Activated T-cell treated with anti-CD3 and anti-CD28 coated beads, Interleukin-2, amount 50 U/mL, for 48 hours (primary cell): Measurements from ENCODE around the gene RAB3IL1.
"Not testable (repeated sequence)": the region's sequence is repeated elsewhere in the genome, so short reads cannot be mapped to it uniquely, and the experiment has no call there.

Experiments
- DNase-seq, 2 experiments: peaks; one replicate each; pipeline ENCODE4 v3.0.0-alpha.2; 2020

Gene RAB3IL1, protein sequence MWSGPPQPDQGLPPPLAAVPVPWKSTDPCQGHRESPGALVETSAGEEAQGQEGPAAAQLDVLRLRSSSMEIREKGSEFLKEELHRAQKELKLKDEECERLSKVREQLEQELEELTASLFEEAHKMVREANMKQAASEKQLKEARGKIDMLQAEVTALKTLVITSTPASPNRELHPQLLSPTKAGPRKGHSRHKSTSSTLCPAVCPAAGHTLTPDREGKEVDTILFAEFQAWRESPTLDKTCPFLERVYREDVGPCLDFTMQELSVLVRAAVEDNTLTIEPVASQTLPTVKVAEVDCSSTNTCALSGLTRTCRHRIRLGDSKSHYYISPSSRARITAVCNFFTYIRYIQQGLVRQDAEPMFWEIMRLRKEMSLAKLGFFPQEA

DNA sequence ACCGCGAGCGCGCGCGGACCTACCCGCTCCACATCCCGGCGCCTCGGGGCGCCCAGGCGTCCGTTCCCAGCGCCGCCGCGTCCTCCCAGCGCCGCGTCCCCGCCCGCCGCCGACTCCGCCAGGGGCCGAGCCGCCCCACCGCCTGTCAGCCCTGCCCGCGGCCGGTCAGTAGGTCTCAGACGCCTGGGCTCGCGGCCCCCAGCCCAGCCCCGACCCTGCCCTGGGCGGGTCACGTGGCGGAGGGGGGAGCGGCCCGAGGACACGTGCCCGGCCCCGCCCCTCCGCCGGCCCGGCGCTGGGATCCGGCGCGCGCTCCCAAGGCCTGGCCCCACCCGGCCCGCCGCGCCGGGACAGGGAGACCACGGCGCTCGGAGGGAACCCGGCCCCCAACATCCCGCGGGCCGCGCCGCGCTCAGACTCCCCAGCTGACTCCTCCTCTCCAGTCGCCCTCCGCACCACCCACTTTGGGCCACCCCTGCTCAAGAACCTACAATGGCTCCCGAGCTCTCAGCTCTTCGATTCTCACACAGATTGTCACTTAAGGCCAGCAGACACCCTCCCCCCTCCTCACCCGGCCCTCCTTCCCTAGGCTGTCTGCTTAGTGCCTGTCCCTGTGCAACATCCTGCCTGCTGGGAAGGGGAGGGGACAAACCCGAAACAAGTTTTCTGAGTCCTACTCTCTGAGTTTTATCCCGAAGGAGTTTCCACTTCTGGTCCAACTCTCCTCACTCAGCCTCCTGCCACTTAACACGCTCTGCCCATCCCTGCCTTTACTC, at the start of gene RAB3IL1:
RAB3IL1 (minus strand) TSS at position 233 of the 776 bp plus-strand sequence; CDS start at position 34, 199 bp downstream.
- peak; percentile 22 to 29 for DNase-seq

DNA sequence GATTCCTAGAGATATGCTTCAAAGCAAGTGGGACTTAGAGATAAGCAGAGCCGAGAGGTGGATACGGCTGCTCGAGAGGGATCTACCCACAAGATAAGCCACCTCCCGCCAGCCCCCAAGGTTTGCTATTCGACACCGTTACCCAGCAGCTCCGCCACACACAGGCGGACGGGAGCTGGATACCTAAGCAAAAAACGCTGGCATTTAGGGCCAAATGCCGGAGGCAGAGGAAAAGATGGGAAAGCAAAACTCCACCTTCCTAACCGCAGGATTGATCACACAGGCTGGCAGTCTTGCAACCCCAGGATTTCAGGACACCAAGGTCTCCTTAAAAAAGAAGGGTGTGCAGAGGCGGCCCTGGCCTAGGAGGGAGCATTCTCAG, 49.4 kb upstream of the RAB3IL1 start:
- peak; percentile 48 to 55 for DNase-seq

DNA sequence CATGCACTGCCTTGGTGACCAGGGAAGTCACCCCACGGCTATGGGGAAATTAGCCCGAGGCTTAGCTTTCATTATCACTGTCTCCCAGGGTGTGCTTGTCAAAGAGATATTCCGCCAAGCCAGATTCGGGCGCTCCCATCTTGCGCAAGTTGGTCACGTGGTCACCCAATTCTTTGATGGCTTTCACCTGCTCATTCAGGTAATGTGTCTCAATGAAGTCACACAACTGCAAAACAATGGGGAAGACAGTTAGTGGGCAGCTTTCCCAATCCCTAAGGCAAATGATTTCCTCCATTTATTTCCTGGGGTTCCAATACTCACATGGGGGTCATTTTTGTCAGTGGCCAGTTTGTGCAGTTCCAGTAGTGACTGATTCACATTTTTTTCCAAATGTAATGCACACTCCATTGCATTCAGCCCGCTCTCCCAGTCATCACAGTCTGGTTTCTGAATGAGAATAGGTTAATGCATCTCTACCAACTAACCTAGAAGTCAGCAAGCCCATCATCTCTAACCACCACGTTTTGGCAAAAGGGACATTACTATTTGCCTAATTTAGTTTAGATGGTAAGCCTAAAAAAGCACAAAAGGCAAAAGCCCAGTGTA, 47.4 kb upstream of the RAB3IL1 start:
- not testable (repeated sequence) for DNase-seq

DNA sequence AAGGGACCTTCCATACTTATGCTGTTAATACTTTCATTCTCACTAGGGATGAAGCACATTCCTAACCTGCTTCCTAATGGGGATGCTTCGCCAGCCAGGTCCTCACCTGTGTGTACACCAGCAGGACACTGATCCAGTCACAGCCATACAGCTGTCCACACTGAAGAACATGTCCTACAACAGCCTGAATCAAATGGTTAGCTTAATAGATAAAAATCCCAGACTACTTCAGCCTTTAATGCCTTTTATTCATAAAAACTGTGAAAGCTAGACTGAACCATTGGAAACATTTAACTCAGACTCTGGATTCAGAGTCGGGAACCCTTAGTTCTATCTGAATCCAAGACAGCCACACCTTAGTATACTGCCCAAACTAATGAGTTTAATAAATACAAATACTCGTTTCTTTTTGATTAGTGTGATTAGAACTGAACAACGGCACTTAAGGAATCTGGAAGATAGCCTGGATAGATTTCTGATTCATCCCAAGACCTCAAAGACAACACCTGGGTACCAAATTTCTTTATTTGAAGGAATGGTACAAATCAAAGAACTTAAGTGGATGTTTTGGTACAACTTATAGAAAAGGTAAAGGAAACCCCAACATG, 46.8 kb upstream of the RAB3IL1 start:
- DNase-seq: no peak

DNA sequence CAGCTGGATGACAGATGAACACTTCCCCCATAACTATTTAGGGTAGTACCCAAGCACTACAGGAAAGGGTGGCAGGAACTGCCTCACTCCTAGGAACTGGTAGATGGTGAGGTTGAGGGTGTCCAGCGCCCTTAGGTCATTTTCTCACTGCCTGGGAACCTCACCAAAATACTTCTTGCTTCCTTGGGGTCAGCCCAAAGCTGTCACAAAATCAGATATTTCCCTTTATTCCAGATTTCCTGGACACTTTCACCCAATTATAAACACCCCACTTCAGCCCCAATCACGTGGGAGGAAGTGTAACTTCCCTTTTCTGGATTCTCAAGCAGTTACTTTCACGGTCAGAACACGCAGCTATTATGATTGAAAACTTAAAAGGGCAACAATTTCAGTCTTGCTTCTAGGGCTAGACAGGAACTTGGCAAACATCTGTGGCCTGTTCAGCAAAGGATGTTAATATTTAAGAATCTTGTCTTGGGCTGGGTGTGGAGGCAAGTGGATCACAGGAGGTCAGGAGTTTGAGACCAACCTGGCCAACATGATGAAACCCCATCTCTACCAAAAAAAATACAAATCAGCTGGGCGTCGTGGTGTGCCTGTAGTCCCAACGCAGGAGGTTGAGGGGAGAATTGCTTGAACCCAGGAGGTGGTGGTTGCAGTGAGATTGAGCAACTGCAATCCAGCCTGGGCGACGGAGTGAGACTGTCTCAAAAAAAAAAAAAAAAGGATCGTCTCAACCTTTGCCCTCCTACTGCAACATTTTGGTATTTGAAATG, 46.1 kb upstream of the RAB3IL1 start:
- DNase-seq: peak in 1 of 2 experiments; percentile 19

DNA sequence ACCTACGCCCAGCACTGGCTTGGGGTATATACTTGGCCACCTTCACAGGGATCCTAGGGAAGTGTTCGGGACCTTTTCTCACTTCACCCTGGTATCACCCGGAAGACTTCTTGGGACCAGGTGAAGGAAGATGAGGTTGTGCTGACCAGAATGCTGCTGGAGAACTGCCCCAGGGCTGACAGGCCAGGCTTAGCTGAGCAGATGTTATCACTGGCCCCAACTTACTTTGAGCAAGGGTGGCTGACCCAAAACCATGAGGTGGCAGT, 45.6 kb upstream of the RAB3IL1 start:
- peak in 1 of 2 experiments; percentile 28 for DNase-seq

DNA sequence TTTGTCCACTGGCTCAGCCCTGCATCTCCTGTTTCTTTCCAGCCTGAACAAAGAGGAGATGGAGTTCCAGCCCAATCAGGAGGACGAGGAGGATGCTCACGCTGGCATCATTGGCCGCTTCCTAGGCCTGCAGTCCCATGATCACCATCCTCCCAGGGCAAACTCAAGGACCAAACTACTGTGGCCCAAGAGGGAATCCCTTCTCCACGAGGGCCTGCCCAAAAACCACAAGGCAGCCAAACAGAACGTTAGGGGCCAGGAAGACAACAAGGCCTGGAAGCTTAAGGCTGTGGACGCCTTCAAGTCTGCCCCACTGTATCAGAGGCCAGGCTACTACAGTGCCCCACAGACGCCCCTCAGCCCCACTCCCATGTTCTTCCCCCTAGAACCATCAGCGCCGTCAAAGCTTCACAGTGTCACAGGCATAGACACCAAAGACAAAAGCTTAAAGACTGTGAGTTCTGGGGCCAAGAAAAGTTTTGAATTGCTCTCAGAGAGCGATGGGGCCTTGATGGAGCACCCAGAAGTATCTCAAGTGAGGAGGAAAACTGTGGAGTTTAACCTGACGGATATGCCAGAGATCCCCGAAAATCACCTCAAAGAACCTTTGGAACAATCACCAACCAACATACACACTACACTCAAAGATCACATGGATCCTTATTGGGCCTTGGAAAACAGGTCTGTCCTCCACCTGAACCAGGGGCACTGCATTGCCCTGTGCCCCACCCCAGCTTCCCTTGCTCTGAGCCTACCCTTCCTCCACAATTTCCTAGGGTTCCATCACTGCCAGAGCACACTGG, 45.0 kb upstream of the RAB3IL1 start:
- peak in 1 of 2 experiments; percentile 12 for DNase-seq

DNA sequence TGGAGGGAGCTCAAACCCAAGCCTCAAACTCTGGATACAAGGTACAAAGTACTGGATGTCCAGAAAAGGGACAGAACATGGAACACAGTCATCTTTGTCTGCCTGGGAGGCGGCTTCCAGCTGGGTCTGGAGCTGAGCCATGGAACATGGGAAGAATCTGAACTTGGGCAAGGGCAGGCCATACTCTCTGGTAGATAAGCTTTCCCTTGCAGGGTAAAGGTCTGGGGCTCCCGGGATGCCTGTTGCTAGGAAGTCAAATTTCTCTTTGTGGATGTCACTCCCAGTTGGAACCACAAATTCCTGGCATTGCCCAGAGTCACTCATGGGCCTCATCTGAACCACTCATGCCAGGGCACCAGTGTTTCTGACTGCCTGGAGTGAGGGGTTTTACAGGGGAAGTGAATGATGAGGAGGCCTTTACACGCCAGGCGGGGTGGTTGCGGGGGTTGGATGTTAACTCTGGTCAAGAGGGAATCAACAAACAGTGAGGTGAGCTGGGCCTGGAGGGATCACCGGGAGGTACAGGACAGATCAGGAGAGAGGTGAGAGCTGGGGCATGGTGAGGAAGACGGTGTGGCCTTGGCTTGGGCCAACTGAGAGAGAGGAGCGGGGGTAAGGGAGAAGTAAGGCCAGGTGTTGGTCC, 44.3 kb upstream of the RAB3IL1 start:
- peak in 1 of 2 experiments; percentile 15 for DNase-seq

DNA sequence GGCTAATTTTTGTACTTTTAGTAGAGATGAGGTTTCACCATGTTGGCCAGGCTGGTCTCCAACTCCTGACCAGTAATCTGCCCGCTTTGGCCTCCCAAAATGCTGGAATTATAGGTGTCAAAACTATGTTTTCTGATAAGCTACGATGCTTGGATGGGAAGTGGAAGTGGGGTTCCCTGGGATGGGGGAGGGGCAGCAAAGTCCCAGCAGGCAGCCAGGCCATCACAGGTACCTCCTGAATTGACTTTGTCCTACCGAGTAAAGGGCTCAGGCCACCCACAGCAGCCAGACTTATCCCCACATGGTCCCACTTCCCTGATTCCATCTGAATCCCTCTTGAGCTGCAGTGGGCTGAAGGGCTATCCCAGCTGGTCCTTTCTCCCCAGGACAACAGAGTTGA, 43.2 kb upstream of the RAB3IL1 start:
- peak in 1 of 2 experiments; percentile 9 for DNase-seq

DNA sequence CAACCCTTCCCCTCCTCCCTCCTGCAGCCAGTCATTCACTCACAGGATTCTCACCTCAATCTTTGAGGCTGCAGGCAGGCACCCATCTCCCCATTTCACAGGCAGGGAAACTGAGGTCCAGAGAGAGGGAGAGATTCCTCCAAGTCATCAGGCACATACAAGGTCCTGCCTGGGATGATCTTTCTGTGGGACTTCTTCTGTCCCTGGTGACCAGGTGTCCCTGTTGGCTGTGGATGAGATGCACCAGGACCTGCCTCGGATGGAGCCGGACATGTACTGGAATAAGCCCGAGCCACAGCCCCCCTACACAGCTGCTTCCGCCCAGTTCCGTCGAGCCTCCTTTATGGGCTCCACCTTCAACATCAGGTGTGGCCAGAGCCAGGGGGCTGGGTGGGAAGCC, 42.3 kb upstream of the RAB3IL1 start:
- DNase-seq: peak in 1 of 2 experiments; percentile 6

DNA sequence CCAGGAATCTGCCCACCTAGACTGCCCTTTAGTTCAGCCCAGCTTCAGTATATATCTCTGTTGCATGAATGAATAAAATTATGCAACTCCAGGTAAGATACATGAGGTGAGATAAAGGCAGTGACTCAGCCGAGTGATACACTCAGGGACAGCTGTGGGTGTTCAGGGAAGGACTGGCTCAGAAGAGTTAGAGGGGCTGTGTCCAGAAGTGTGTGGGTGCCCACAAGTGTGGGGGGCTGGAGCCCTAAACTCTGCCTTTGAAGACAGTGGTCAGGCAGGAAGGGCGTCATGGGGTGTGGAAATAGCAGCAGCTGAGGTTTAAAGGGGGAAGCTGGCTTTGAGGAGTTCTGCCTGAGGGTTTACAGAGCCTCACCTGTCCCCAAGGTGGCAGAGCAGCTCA, 41.7 kb upstream of the RAB3IL1 start:
- peak; percentile 6 to 17 for DNase-seq

DNA sequence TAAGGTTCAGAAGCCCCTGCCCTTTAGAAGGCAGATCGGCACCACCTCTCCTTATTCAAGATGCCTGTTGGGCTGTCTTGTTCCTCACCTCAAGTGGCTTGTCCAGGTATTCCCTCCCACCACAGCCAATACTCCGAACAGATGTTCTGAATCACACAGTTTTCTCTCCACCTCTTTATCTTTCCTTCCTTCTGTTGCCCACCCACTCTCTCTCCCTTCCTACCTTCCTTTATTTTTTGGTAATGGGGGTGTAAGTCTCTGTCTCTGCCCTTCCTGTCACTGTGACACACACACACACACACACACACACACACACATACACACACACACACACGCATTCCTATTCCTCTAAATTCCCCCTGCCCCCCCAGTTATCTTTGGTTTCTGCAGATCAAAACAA, 41.2 kb upstream of the RAB3IL1 start:
- DNase-seq: no peak

DNA sequence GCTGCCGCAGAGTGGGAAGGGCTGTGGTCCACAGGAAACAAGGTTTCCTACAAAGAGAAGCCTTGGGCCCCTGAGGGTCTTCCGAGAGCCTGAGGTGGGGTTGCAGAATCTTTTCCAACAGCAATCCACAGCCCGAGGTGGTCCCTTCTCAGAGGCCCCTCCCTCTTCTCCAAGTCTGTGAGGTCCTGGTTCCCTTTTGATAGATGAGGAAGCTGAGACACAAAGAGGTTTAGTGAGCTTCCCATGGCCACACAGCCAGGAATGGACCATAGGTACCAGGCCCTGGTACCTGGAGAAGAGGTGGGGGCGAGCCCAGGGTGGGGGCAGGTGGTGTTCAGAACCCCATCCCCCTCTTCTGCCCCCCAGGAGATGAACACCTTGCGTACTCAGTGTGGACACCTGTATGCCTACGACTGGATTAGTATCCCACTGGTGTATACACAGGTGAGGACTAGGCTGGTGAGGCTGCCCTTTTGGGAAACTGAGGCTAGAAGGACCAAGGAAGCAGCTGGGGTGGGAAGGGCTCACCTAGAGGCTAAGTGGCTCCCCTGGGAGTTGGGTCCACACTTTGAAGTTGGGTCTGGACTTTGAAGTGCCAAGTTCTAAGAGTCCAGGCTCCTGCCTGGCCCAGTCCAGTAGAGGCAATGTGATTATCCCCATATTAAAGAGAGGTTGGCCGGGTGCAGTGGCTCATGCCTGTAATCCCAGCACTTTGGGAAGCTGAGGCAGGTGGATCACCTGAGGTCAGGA, 39.8 kb upstream of the RAB3IL1 start:
- DNase-seq: no peak

DNA sequence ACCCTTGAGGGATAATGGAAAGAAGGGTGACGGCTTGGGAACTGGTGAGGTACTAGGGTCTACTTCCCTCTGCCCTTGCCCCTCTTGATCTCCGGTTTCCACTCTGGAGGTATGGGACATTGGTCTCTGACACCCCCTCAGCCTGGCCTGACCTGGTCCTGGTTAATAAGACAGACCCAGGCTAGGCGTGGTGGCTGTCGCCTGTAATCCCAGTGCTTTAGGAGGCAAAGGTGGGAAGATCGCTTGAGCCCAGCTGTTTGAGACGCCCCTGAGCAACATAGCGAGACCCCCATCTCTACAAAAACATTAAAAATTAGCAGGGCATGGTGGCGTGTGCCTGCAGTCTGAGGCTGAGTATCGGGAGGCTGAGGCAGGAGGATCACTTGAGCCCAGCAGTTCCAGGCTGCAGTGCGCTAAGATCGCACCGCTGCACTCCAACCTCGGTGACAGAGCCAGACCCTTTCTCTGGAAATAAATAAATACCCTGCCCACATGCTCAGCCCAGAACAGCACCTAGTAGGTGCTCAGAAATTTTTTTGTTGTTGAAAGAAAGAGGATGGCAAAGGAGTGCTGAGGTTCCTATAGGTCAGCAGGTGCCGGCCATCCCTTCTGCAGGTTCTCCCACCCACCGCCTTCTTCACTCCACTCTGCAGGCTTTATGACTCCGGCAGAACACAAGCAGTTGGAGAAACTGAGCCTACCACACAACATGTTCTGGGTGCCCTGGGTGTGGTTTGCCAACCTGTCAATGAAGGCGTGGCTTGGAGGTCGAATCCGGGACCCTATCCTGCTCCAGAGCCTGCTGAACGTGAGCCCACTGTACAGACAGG, 39.0 kb upstream of the RAB3IL1 start:
- DNase-seq: no peak

DNA sequence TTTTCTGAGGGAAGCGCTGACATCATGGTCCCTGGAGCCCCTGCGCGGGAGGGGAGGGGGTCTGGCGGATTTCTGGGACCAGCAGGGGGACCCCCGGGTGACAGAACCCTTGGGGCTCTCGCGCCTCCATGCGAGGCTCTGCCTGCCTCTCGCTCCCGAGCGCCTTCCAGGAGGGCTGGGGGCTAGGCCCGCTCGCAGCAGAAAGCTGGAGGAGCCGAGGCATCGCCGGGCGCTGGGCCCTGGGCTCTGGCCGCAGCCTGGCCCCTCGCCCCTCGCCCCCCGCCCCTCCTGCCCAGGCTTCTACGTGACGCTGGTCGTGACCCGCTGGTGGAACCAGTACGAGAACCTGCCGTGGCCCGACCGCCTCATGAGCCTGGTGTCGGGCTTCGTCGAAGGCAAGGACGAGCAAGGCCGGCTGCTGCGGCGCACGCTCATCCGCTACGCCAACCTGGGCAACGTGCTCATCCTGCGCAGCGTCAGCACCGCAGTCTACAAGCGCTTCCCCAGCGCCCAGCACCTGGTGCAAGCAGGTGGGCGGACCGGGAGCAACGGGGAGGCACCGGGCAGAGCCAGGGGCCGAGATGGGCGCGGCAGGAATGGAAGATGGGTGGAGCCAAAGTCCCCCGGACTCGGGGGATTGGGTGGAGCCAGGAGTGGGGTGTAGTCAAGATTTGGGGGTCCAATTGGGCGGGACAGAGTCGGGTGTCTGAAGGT, 38.2 kb upstream of the RAB3IL1 start:
- DNase-seq: no peak

DNA sequence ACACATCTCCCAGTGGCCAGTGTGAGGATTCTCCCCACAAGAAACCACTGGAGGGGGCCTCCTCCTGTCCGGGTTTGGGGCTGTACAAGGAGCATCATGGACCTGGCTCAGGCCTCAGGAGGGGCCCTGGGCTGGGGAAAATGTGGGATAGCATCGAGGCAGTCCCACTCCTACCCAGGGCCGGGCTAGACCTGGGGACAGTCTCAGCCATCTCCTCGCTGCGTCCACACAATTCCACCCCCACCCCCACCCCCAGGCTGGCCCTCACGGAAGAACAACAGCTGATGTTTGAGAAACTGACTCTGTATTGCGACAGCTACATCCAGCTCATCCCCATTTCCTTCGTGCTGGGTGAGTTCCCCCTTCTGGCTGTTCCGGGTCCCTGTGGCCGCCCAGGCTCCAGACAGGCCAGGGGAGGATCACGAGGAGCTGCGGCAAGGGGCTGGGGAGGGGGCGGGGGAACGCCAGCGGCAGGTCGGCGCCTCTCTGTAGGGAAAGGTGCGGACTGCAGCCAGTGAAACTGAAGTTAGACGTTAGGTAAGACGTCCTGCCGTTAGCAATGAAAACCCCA, 37.6 kb upstream of the RAB3IL1 start:
- no peak for DNase-seq

DNA sequence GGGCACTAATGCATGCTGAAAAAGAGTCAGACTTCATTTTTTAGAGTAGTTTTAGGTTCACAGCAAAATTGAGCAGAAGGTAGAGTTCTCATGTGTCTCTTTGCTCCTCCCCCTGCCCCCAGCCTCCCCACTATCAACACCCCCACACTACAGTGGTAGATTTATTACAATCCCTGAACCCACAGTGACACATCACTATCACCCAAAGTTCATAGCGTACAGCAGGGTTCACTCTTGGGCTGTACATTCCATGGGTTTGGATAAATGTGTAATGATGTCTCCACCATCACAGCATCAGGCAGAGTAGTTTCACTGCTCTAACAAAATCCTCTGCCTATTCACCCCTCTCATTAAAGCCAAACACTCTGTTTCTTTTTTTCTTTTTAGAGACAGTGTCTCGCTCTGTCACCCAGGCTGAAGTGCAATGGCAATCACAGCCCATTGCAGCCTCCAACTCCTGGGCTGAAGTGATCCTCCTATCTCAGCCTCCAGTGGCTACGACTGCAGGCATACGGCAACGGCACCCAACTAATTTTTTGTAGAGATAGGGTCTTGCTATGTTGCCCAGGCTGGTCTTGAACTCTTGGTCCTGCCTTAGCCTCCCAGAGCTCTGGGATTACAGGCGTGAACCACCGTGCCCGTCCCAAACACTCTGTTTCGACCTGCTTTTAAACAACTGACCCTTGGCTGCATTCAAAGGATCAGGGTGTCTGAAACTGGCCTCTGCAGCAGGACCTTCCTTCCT, 36.9 kb upstream of the RAB3IL1 start:
- DNase-seq: no peak

DNA sequence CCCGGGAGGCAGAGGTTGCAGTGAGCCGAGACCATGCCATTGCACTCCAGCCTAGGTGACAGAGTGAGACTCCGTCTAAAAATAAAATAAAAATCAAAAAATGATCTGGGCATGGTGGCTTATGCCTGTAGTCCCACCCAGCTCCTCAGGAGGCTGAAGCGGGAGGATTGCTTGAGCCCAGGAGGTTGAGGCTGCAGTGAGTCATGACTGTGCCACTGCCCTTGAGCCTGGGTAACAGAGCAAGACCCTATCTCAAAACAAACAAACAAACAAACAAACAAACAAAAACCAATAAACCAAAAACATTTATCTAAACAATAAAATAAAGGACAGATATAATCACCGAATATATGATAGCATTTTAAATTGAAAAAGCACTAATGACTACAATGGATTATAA, 36.3 kb upstream of the RAB3IL1 start:
- DNase-seq: not testable (repeated sequence)
